ENCODE measurements around the gene SEPTIN7.

SEPTIN7 gene

GRCh38 chr7:35818513-35818912 lies 17.7 kb downstream of the SEPTIN7 start:
- TF ChIP-seq ZFX (IDR thresholded peaks at IDR 0.05; ENCODE audit: borderline replicate concordance), result no peak
- TF ChIP-seq CTCF (IDR thresholded peaks at IDR 0.05), result no peak
- H3K27ac ChIP-seq, result no peak overlapping the region

GRCh38 chr7:35819310-35819709 lies 18.5 kb downstream of the SEPTIN7 start:
- TF ChIP-seq ZFX (IDR thresholded peaks at IDR 0.05; ENCODE audit: borderline replicate concordance), result no peak
- H3K27ac ChIP-seq, result no peak overlapping the region

- TF ChIP-seq CTCF (IDR thresholded peaks at IDR 0.05) (no peak), ZFX (IDR thresholded peaks at IDR 0.05; ENCODE audit: borderline replicate concordance) (no peak)
- H3K27ac ChIP-seq, result no peak overlapping the region
Measured at GRCh38 chr7:35819954-35820703, 19.3 kb downstream of the SEPTIN7 start.

- no peak overlapping the region for H3K27ac ChIP-seq
- no peak for TF ChIP-seq ZFX (IDR thresholded peaks at IDR 0.05; ENCODE audit: borderline replicate concordance)
Measured at GRCh38 chr7:35820858-35821257, 20.0 kb downstream of the SEPTIN7 start.

GRCh38 chr7:35823440-35823839 lies 22.6 kb downstream of the SEPTIN7 start:
- TF ChIP-seq CTCF (IDR thresholded peaks at IDR 0.05) (no peak), ZFX (IDR thresholded peaks at IDR 0.05; ENCODE audit: borderline replicate concordance) (no peak)
- no peak overlapping the region for H3K27ac ChIP-seq

GRCh38 chr7:35825974-35826373 lies 25.1 kb downstream of the SEPTIN7 start:
- H3K27ac ChIP-seq, result no peak overlapping the region
- no peak for TF ChIP-seq ZFX (IDR thresholded peaks at IDR 0.05; ENCODE audit: borderline replicate concordance)

- TF ChIP-seq ZFX (IDR thresholded peaks at IDR 0.05; ENCODE audit: borderline replicate concordance) (no peak), CTCF (IDR thresholded peaks at IDR 0.05) (no peak)
- no peak overlapping the region for H3K27ac ChIP-seq
Measured at GRCh38 chr7:35826751-35827150, 25.9 kb downstream of the SEPTIN7 start.

- H3K27ac ChIP-seq, result no peak overlapping the region
- no peak for TF ChIP-seq CTCF (IDR thresholded peaks at IDR 0.05)
- TF ChIP-seq ZFX (IDR thresholded peaks at IDR 0.05; ENCODE audit: borderline replicate concordance), result no peak
Measured at GRCh38 chr7:35828817-35829216, 28.0 kb downstream of the SEPTIN7 start.

- no peak for TF ChIP-seq CTCF (IDR thresholded peaks at IDR 0.05)
- no peak for TF ChIP-seq ZFX (IDR thresholded peaks at IDR 0.05; ENCODE audit: borderline replicate concordance)
- no peak overlapping the region for H3K27ac ChIP-seq
Measured at GRCh38 chr7:35831208-35831607, 30.4 kb downstream of the SEPTIN7 start.
